KMS-11 (cell line): ENCODE measurements around the gene SLC6A5.

Experiments
- H2AFZ ChIP-seq: fragments of 200-600 bp; sonication (generic); 2 replicates; pipeline ENCODE4 v1.6.1; 2016; ENCODE audit warnings: antibody characterized with exemption, mixed run types, low read depth
- H3K27ac ChIP-seq: fragments of 200-600 bp; sonication (generic); 2 replicates; pipeline ENCODE4 v1.6.1; 2016; ENCODE audit warnings: mild to moderate bottlenecking, mixed run types
- H3K27me3 ChIP-seq: fragments of 200-600 bp; sonication (generic); 2 replicates; pipeline ENCODE4 v1.6.1; 2017; ENCODE audit warnings: mild to moderate bottlenecking, low read depth, mixed run types, moderate library complexity; ENCODE audit not compliant: insufficient read depth
- H3K36me3 ChIP-seq: fragments of 200-600 bp; sonication (generic); 2 replicates; pipeline ENCODE4 v1.6.1; 2017; ENCODE audit warnings: mild to moderate bottlenecking, mixed run types; ENCODE audit not compliant: insufficient read depth
- H3K4me1 ChIP-seq: fragments of 200-600 bp; sonication (generic); 2 replicates; pipeline ENCODE4 v1.6.1; 2016; ENCODE audit warnings: mild to moderate bottlenecking, low read depth, mixed run types; ENCODE audit not compliant: poor library complexity, severe bottlenecking
- H3K4me2 ChIP-seq: fragments of 200-600 bp; sonication (generic); 2 replicates; pipeline ENCODE4 v1.7.0; 2016; ENCODE audit warnings: mild to moderate bottlenecking, mixed run types
- H3K4me3 ChIP-seq: fragments of 200-600 bp; sonication (generic); IDR thresholded peaks from 2 replicates; pipeline ENCODE4 v1.6.1; 2017; ENCODE audit warnings: low read depth, low read length, mixed read lengths; ENCODE audit not compliant: insufficient read depth
- H3K79me2 ChIP-seq: fragments of 200-600 bp; sonication (generic); 2 replicates; pipeline ENCODE4 v1.6.1; 2016; ENCODE audit warnings: low read depth, mixed run types; ENCODE audit not compliant: insufficient read depth
- H3K9ac ChIP-seq: fragments of 200-600 bp; sonication (generic); 2 replicates; pipeline ENCODE4 v1.6.1; 2016; ENCODE audit warnings: mild to moderate bottlenecking, mixed run types
- H4K20me1 ChIP-seq: fragments of 200-600 bp; sonication (generic); 2 replicates; pipeline ENCODE4 v1.6.1; 2016; ENCODE audit warnings: mild to moderate bottlenecking, mixed run types; ENCODE audit not compliant: insufficient read depth
- TF ChIP-seq, protein P1 (sequence below): fragments of 200-600 bp; sonication (generic); conservative IDR thresholded peaks from 2 replicates; pipeline ENCODE4 v1.6.1; 2017; ENCODE audit warnings: low read depth, mild to moderate bottlenecking, antibody characterized with exemption, low read length, moderate library complexity, mixed read lengths

SLC6A5 gene

GRCh38 chr11:20620988-20621387 lies 21.6 kb downstream of the SLC6A5 start:
- Histone ChIP-seq H3K27me3 (no peaks in the 10 kb centered on the region), H3K9ac (no peak overlapping the region)

GRCh38 chr11:20621679-20622078 lies 22.3 kb downstream of the SLC6A5 start:
- H3K27me3 ChIP-seq: no peaks in the 10 kb centered on the region
- no peaks in the 10 kb centered on the region for H3K79me2 ChIP-seq
- peaks cover 14% of the 10 kb centered on the region for H3K4me1 ChIP-seq
- no peak overlapping the region for H3K9ac ChIP-seq
- H3K4me3 ChIP-seq: no peak overlapping the region
- H4K20me1 ChIP-seq: no peaks in the 10 kb centered on the region
- H2AFZ ChIP-seq: no peak overlapping the region
- TF ChIP-seq, protein P1, sequence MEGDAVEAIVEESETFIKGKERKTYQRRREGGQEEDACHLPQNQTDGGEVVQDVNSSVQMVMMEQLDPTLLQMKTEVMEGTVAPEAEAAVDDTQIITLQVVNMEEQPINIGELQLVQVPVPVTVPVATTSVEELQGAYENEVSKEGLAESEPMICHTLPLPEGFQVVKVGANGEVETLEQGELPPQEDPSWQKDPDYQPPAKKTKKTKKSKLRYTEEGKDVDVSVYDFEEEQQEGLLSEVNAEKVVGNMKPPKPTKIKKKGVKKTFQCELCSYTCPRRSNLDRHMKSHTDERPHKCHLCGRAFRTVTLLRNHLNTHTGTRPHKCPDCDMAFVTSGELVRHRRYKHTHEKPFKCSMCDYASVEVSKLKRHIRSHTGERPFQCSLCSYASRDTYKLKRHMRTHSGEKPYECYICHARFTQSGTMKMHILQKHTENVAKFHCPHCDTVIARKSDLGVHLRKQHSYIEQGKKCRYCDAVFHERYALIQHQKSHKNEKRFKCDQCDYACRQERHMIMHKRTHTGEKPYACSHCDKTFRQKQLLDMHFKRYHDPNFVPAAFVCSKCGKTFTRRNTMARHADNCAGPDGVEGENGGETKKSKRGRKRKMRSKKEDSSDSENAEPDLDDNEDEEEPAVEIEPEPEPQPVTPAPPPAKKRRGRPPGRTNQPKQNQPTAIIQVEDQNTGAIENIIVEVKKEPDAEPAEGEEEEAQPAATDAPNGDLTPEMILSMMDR: no peak
- H3K36me3 ChIP-seq: no peaks in the 10 kb centered on the region
- H3K27ac ChIP-seq: no peak overlapping the region
- H3K4me2 ChIP-seq: no peak overlapping the region

More at GRCh38 chr11:20620988-20621387, 21.6 kb downstream of the SLC6A5 start:
- Histone ChIP-seq H3K4me1 (peaks cover 7% of the 10 kb centered on the region), H3K4me3 (no peak overlapping the region), H3K27ac (no peak overlapping the region), H2AFZ (no peak overlapping the region), H3K79me2 (no peaks in the 10 kb centered on the region), H3K36me3 (no peaks in the 10 kb centered on the region), H4K20me1 (no peaks in the 10 kb centered on the region), H3K4me2 (no peak overlapping the region)
- TF ChIP-seq, protein P1: no peak

- Histone ChIP-seq H3K36me3 (no peaks in the 10 kb centered on the region), H3K27ac (no peak overlapping the region), H4K20me1 (no peaks in the 10 kb centered on the region), H3K9ac (no peak overlapping the region), H3K4me3 (no peak overlapping the region), H2AFZ (no peak overlapping the region), H3K27me3 (no peaks in the 10 kb centered on the region), H3K4me2 (no peak overlapping the region), H3K79me2 (no peaks in the 10 kb centered on the region), H3K4me1 (peaks cover 28% of the 10 kb centered on the region)
- TF ChIP-seq, protein P1: no peak
These were observed 23.8 kb downstream of the SLC6A5 start for GRCh38 chr11:20623252-20623651.

DNA sequence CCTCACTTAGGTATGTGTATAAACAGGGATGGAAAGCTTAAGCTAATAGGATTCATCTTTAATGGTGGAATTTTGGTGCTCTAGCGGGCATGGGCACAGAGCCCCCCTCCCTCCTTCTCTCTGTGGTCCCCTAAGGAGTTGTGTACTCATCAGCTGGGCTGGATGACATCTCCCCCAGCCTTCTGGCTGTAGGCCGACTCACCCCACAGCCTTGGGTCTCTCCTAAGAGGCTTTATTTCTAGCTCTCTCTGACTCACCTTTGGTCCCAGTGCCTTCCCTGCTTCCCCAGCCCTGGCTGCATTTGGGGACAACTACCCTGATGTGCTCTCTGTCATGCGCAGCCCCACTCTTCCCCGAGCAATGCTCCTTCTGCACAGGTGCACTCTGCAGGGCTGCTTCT lies 26.9 kb downstream of the SLC6A5 start:
- no peaks in the 10 kb centered on the region for H4K20me1 ChIP-seq
- peak overlapping the region; percentile 38 for H2AFZ ChIP-seq
- peak overlapping the region; percentile 56 for H3K4me2 ChIP-seq
- H3K79me2 ChIP-seq: no peaks in the 10 kb centered on the region
- no peaks in the 10 kb centered on the region for H3K36me3 ChIP-seq
- no peaks in the 10 kb centered on the region for H3K27me3 ChIP-seq
- TF ChIP-seq, protein P1: no peak
- peaks cover 58% of the 10 kb centered on the region for H3K4me1 ChIP-seq
- no peak overlapping the region for H3K9ac ChIP-seq
- H3K27ac ChIP-seq: peak overlapping the region; percentile 47; the same call in 1 of the 2 replicates
- H3K4me3 ChIP-seq: no peak overlapping the region

DNA sequence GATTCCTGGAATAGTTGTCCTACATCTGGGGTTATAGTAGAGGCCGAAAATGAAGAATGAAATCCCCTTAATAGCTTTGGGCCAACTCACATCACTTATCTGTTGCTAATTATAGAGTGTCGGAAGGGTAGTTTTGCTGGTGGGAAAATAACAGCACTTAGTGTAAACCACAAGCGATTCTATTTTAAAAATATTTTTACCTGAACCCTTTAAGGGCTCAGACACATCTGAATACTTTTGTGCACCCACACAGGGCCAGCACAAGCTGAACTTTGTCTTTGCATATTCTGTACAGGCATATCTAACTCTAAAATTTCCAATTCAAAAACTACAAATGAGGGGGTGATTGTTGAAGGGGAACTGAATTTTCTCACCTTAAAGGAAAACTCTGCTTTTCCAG lies 27.6 kb downstream of the SLC6A5 start:
- TF ChIP-seq, protein P1: no peak
- Histone ChIP-seq H3K79me2 (no peaks in the 10 kb centered on the region), H3K9ac (no peak overlapping the region; the same call in 1 of the 2 replicates), H3K4me2 (peak overlapping the region; percentile 56), H3K27me3 (no peaks in the 10 kb centered on the region), H3K4me3 (no peak overlapping the region), H3K27ac (peak overlapping the region; percentile 47), H4K20me1 (no peaks in the 10 kb centered on the region), H3K4me1 (peaks cover 65% of the 10 kb centered on the region), H3K36me3 (no peaks in the 10 kb centered on the region), H2AFZ (peak overlapping the region; percentile 38)
